K562 (cell line): ENCODE results near the gene PEX3. TPM values are rescaled to one million over a fixed set of nuclear protein-coding genes. Genes with fewer than 3 reads are reported as not detected.

Experiments used
- ATAC-seq: fragments of 200-7000 bp; cut with Tn5 transposase; 3 replicates; pipeline ENCODE4 v1.9.1; 2020; ENCODE audit warnings: moderate library complexity
- BruUV-seq: library from RNA; stranded (reverse); fragments of 400-500 nt; replicated peaks from 2 replicates; lab custom pipeline; 2021; lab: Mats Ljungman, UMichigan
- CTCF ChIA-PET: fragments of 300-600 bp; formaldehyde crosslinking; extraction: SDS; loops from one replicate; lab custom pipeline; 2021; ENCODE audit warnings: low intra/inter-chr PET ratio; lab: Yijun Ruan, JAX
- POLR2A ChIA-PET: fragments of 300-600, 350-650 bp; sonication (Branson Sonifier 250); formaldehyde crosslinking; extraction: SDS; loops from one replicate; lab custom pipeline; 2021; ENCODE audit warnings: antibody characterized with exemption, inconsistent platforms; lab: Yijun Ruan, JAX
- DNase-seq, 4 experiments: peaks; one replicate each; pipeline versions ENCODE4 v3.0.0 to v3.0.0-alpha.2; 2011 to 2018; ENCODE audit warnings: low spot score in 3 of 4, mixed read lengths in 3 of 4; ENCODE audit errors: extremely low read depth in 1 of 4
- FAIRE-seq: peaks from 2 replicates; lab custom pipeline; 2011; peaks lifted over from hg19 to GRCh38; lab: Jason Lieb, UNC
- H2AFZ ChIP-seq: 2 replicates; pipeline ENCODE4 v1.6.0; 2011; ENCODE audit warnings: low read depth, low read length, control low read depth, inconsistent platforms
- H3K27ac ChIP-seq: fragments of 200-600 bp; 3 replicates; pipeline ENCODE4 v1.8.0; 2011; ENCODE audit warnings: low read depth, mild to moderate bottlenecking, control low read depth, inconsistent platforms, low read length, moderate library complexity, mixed read lengths; ENCODE audit errors: extremely low read depth
- H3K27me3 ChIP-seq, 2 experiments: fragments of 300-600 bp in 1 of 2; 2 replicates in 1 of 2; 3 replicates in 1 of 2; pipeline versions ENCODE4 v1.6.0 to v1.8.0; 2011; ENCODE audit warnings: inconsistent platforms in 2 of 2, low read length in 2 of 2, mild to moderate bottlenecking in 1 of 2, mixed read lengths in 1 of 2, moderate library complexity in 1 of 2; ENCODE audit not compliant: control insufficient read depth in 2 of 2, insufficient read depth in 2 of 2
- H3K36me3 ChIP-seq: fragments of 300-600 bp; 3 replicates; pipeline ENCODE4 v1.8.0; 2011; ENCODE audit warnings: mild to moderate bottlenecking, low read length, inconsistent platforms; ENCODE audit not compliant: control insufficient read depth, insufficient read depth
- H3K4me1 ChIP-seq, 2 experiments: fragments of 200-600 bp in 1 of 2; replicated peaks in 1 of 2; 2 replicates in 1 of 2; 3 replicates in 1 of 2; pipeline versions ENCODE4 v1.5.1 to v1.8.0; 2011; ENCODE audit warnings: inconsistent platforms in 2 of 2, low read length in 2 of 2, mild to moderate bottlenecking in 1 of 2, mixed read lengths in 1 of 2, moderate library complexity in 1 of 2; ENCODE audit not compliant: control insufficient read depth in 2 of 2, insufficient read depth in 2 of 2
- H3K4me2 ChIP-seq: 2 replicates; pipeline ENCODE4 v1.6.1; 2011; ENCODE audit warnings: low read length, control low read depth, inconsistent platforms, mixed read lengths; ENCODE audit not compliant: insufficient read depth
- H3K4me3 ChIP-seq: fragments of 200-600 bp; sonication (generic), shearing (Covaris generic); 2 replicates; pipeline ENCODE4 v1.5.1; 2016; ENCODE audit warnings: control low read depth, inconsistent platforms
- H3K79me2 ChIP-seq: fragments of 200-600 bp; 3 replicates; pipeline ENCODE4 v1.8.0; 2011; ENCODE audit warnings: low read length, inconsistent platforms; ENCODE audit not compliant: control insufficient read depth, insufficient read depth
- H3K9ac ChIP-seq, 2 experiments: 2 replicates each; pipeline versions ENCODE4 v1.6.0 to v1.6.1; 2011; ENCODE audit warnings: low read depth in 2 of 2, low read length in 2 of 2, control low read depth in 1 of 2, inconsistent platforms in 1 of 2, mild to moderate bottlenecking in 1 of 2, mixed read lengths in 1 of 2; ENCODE audit not compliant: insufficient read depth in 1 of 2
- H3K9me1 ChIP-seq: one replicate; pipeline ENCODE4 v1.6.0; 2011; ENCODE audit warnings: inconsistent platforms, mild to moderate bottlenecking, low read length, moderate library complexity; ENCODE audit not compliant: control insufficient read depth, insufficient read depth
- H3K9me3 ChIP-seq: replicated peaks from 2 replicates; pipeline ENCODE4 v1.5.1; 2011; ENCODE audit warnings: low read depth, low read length, inconsistent platforms; ENCODE audit not compliant: control insufficient read depth, insufficient read depth
- H4K20me1 ChIP-seq: replicated peaks from 2 replicates; pipeline ENCODE4 v1.6.1; 2011; ENCODE audit warnings: low read length, inconsistent platforms, mixed read lengths; ENCODE audit not compliant: control insufficient read depth, insufficient read depth
- CBFB ChIP-seq: sonication (generic); formaldehyde crosslinking; IDR thresholded peaks from 2 replicates; pipeline ENCODE4 v1.4.0; 2020; ENCODE audit warnings: mild to moderate bottlenecking, missing genetic modification reagents
- MAFG ChIP-seq: fragments of 450-650 bp; conservative IDR thresholded peaks from 2 replicates; pipeline ENCODE4 v1.6.1; 2016; ENCODE audit warnings: missing genetic modification characterization, missing compliant biosample characterization
- WGBS: fragments of 100-300 bp; shearing (Covaris generic); methylation state at CpG from one replicate; pipeline ENCODE4 v1.1.6; 2016; ENCODE audit warnings: low coverage, mixed read lengths; ENCODE audit not compliant: insufficient coverage; ENCODE audit errors: missing lambda C conversion rate; 5-methylcytosine and 5-hydroxymethylcytosine counted together
- in situ Hi-C: fragments of 300-500 bp; cut with MboI; formaldehyde crosslinking; loops from 4 replicates; pipeline ENCODE4 v1.15.0; 2018; ENCODE audit warnings: inconsistent platforms, mixed read lengths
- intact Hi-C: fragments of 100-400 bp; cut with micrococcal nuclease; formaldehyde crosslinking; loops from 2 replicates; pipeline ENCODE4 v1.14.2; 2022
- polyA plus RNA-seq, 8 experiments: library from polyadenylated mRNA; depleted of rRNA in 4 of 8; stranded (reverse) in 5 of 8; unstranded in 3 of 8; fragments of >200 nt; fragmentation: Nextera tagmentation in 2 of 8; fragmentation: Illumina TruSeq in 1 of 8; extraction: Ambion mirVana in 2 of 8; extraction: Trizol in 1 of 8; gene quantifications; 2 replicates each; pipeline versions ENCODE4 v1.2.1 to v1.2.3, GENCODE V29; 2011 to 2014; ENCODE audit warnings: inconsistent platforms in 1 of 8, missing spikeins in 1 of 8
- total RNA-seq, 7 experiments: library from RNA; depleted of rRNA in 6 of 7; stranded (reverse); fragments of >200 nt in 6 of 7; fragmentation: Illumina TruSeq in 2 of 7; extraction: Trizol in 2 of 7; gene quantifications; 2 replicates each; pipeline versions ENCODE4 v1.2.1 to v1.2.3, GENCODE V29; 2011 to 2021; ENCODE audit warnings: low replicate concordance in 1 of 7
- TF ChIP-seq, protein P1 (sequence below), 3 experiments: IDR thresholded peaks in 2 of 3; conservative IDR thresholded peaks in 1 of 3; 2 replicates each; pipeline ENCODE4 v1.5.1; 2011 to 2012; ENCODE audit warnings: low read length in 3 of 3, mild to moderate bottlenecking in 3 of 3, control low read depth in 2 of 3, improper control_type of control experiment in 1 of 3, inconsistent platforms in 1 of 3, low read depth in 1 of 3, mixed read lengths in 1 of 3, moderate library complexity in 1 of 3; ENCODE audit not compliant: insufficient read depth in 2 of 3
- TF ChIP-seq, protein P2 (sequence below), 2 experiments: fragments of 450-650 bp; formaldehyde crosslinking in 1 of 2; IDR thresholded peaks; 2 replicates each; pipeline versions ENCODE4 v1.4.0 to v1.6.1; 2014 to 2020; ENCODE audit warnings: mild to moderate bottlenecking in 2 of 2, borderline replicate concordance in 1 of 2, low read depth in 1 of 2
- TF ChIP-seq, protein P3 (sequence below): sonication (generic); formaldehyde crosslinking; IDR thresholded peaks from 2 replicates; pipeline ENCODE4 v1.8.0; 2022; ENCODE audit warnings: mild to moderate bottlenecking, missing genetic modification reagents

The PEX3 gene
- total and polyA plus RNA-seq, 9 of the 15 experiments (the other 6 are each of a cell fraction or from before 2014, with no cell fraction given) = 17.3 to 69.6 (median 32.7) TPM

DNA sequence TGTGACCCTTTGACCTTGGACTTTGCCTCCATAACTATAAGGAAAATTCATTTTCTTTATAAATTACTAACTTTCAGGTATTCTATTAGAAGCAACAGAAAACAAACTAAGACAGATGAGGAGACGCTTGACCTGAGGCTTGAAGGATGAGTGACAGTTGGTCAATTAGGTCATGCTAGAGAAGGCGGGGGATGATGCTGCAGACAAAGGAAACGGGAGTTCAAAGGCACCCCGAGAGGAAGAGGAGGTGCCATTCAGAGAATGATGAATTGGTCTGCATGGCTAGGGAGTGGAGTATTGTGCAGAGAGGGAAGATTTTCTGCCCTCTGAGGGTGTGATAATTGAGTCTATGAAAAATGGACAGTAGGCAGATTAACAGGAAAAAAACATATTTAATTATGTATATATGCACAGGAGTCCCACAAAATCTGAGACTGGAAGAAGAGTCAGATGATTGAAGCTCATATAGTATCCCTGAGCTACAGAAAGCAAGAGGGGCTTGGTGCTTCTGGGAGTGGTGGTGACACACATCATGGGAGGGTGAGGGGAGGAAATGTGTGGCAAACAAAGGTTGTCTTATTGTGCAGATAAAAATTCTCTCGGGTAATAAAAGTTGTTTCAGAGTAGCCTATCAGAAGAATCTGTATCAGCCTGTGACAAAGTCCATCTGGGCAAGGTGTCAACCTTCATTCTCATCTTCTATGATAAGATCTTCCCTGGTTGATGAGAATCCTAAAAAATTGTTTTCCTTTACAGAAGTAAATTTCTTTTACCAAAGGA is 81.3 kb downstream of the PEX3 start:
- no peak overlapping the region for H3K9ac ChIP-seq
- H4K20me1 ChIP-seq = no peaks in the 10 kb centered on the region
- POLR2A ChIA-PET = interaction anchor here (0.6 to 0.9 kb wide), 2 partner anchors 12 to 17 kb away, joined by 4 read pairs; no protein-coding TSS in a partner anchor
- BruUV-seq = no TSS peak
- no peak for FAIRE-seq
- peaks cover 0 to 3% of the 10 kb centered on the region in 2 experiments; a peak in 1 of 5 replicates for H3K4me1 ChIP-seq
- H3K79me2 ChIP-seq = no peaks in the 10 kb centered on the region
- ATAC-seq = no peak
- H3K9me1 ChIP-seq = no peaks in the 10 kb centered on the region
- no peaks in the 10 kb centered on the region for H3K36me3 ChIP-seq
- H3K4me2 ChIP-seq = no peak overlapping the region
- intact Hi-C loops = no loop called here
- peaks cover 19% of the 10 kb centered on the region in 2 experiments; a peak in 4 of 5 replicates for H3K27me3 ChIP-seq
- H3K4me3 ChIP-seq = no peak overlapping the region
- no peak for DNase-seq
- H3K9me3 ChIP-seq = no peaks in the 10 kb centered on the region
- WGBS = 4% methylated on average over 5 of the region's 5 CpGs
- no peak overlapping the region for H2AFZ ChIP-seq
- CTCF ChIA-PET = no interaction called here
- in situ Hi-C loops = no loop called here
- no peak overlapping the region for H3K27ac ChIP-seq
- TF ChIP-seq CBFB (no peak), MAFG (tag) (no peak)
- TF ChIP-seq, protein P1, sequence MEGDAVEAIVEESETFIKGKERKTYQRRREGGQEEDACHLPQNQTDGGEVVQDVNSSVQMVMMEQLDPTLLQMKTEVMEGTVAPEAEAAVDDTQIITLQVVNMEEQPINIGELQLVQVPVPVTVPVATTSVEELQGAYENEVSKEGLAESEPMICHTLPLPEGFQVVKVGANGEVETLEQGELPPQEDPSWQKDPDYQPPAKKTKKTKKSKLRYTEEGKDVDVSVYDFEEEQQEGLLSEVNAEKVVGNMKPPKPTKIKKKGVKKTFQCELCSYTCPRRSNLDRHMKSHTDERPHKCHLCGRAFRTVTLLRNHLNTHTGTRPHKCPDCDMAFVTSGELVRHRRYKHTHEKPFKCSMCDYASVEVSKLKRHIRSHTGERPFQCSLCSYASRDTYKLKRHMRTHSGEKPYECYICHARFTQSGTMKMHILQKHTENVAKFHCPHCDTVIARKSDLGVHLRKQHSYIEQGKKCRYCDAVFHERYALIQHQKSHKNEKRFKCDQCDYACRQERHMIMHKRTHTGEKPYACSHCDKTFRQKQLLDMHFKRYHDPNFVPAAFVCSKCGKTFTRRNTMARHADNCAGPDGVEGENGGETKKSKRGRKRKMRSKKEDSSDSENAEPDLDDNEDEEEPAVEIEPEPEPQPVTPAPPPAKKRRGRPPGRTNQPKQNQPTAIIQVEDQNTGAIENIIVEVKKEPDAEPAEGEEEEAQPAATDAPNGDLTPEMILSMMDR (IDR thresholded peaks at IDR 0.05 in 2 of 3, conservative IDR thresholded peaks at IDR 0.05 in 1 of 3; ENCODE audit: insufficient read depth in 2 of 3, low read depth in 1 of 3, low read length in 3 of 3) = no peak
- TF ChIP-seq, protein P2, sequence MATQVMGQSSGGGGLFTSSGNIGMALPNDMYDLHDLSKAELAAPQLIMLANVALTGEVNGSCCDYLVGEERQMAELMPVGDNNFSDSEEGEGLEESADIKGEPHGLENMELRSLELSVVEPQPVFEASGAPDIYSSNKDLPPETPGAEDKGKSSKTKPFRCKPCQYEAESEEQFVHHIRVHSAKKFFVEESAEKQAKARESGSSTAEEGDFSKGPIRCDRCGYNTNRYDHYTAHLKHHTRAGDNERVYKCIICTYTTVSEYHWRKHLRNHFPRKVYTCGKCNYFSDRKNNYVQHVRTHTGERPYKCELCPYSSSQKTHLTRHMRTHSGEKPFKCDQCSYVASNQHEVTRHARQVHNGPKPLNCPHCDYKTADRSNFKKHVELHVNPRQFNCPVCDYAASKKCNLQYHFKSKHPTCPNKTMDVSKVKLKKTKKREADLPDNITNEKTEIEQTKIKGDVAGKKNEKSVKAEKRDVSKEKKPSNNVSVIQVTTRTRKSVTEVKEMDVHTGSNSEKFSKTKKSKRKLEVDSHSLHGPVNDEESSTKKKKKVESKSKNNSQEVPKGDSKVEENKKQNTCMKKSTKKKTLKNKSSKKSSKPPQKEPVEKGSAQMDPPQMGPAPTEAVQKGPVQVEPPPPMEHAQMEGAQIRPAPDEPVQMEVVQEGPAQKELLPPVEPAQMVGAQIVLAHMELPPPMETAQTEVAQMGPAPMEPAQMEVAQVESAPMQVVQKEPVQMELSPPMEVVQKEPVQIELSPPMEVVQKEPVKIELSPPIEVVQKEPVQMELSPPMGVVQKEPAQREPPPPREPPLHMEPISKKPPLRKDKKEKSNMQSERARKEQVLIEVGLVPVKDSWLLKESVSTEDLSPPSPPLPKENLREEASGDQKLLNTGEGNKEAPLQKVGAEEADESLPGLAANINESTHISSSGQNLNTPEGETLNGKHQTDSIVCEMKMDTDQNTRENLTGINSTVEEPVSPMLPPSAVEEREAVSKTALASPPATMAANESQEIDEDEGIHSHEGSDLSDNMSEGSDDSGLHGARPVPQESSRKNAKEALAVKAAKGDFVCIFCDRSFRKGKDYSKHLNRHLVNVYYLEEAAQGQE (IDR thresholded peaks at IDR 0.05; ENCODE audit: borderline replicate concordance) = no peak
- TF ChIP-seq, protein P2 (CRISPR knock-in tag; IDR thresholded peaks at IDR 0.05; ENCODE audit: low read depth) = no peak
- TF ChIP-seq, protein P3, sequence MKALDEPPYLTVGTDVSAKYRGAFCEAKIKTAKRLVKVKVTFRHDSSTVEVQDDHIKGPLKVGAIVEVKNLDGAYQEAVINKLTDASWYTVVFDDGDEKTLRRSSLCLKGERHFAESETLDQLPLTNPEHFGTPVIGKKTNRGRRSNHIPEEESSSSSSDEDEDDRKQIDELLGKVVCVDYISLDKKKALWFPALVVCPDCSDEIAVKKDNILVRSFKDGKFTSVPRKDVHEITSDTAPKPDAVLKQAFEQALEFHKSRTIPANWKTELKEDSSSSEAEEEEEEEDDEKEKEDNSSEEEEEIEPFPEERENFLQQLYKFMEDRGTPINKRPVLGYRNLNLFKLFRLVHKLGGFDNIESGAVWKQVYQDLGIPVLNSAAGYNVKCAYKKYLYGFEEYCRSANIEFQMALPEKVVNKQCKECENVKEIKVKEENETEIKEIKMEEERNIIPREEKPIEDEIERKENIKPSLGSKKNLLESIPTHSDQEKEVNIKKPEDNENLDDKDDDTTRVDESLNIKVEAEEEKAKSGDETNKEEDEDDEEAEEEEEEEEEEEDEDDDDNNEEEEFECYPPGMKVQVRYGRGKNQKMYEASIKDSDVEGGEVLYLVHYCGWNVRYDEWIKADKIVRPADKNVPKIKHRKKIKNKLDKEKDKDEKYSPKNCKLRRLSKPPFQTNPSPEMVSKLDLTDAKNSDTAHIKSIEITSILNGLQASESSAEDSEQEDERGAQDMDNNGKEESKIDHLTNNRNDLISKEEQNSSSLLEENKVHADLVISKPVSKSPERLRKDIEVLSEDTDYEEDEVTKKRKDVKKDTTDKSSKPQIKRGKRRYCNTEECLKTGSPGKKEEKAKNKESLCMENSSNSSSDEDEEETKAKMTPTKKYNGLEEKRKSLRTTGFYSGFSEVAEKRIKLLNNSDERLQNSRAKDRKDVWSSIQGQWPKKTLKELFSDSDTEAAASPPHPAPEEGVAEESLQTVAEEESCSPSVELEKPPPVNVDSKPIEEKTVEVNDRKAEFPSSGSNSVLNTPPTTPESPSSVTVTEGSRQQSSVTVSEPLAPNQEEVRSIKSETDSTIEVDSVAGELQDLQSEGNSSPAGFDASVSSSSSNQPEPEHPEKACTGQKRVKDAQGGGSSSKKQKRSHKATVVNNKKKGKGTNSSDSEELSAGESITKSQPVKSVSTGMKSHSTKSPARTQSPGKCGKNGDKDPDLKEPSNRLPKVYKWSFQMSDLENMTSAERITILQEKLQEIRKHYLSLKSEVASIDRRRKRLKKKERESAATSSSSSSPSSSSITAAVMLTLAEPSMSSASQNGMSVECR = no peak
